HEK293 (cell line): ENCODE data around the gene PAXX.

ENCODE experiments used
- BCL11A ChIP-seq: fragments of 450-650 bp; formaldehyde crosslinking; IDR thresholded peaks from 2 replicates; pipeline ENCODE4 v1.5.1; 2016; ENCODE audit warnings: low read depth, missing biosample characterization, missing genetic modification characterization
- BCL11B ChIP-seq: fragments of 450-650 bp; formaldehyde crosslinking; IDR thresholded peaks from 2 replicates; pipeline ENCODE4 v1.5.1; 2016; ENCODE audit warnings: low read depth, missing biosample characterization, missing genetic modification characterization
- CTCF ChIP-seq: fragments of 450-650 bp; formaldehyde crosslinking; IDR thresholded peaks from 2 replicates; pipeline ENCODE4 v1.5.1; 2016; ENCODE audit warnings: missing biosample characterization, missing genetic modification characterization
- FEZF1 ChIP-seq: fragments of 450-650 bp; formaldehyde crosslinking; IDR thresholded peaks from 2 replicates; pipeline ENCODE4 v1.5.1; 2016; ENCODE audit warnings: missing biosample characterization, missing genetic modification characterization
- GLIS1 ChIP-seq: fragments of 450-650 bp; formaldehyde crosslinking; IDR thresholded peaks from 2 replicates; pipeline ENCODE4 v1.5.1; 2016; ENCODE audit warnings: missing biosample characterization, missing genetic modification characterization
- KLF10 ChIP-seq: fragments of 450-650 bp; IDR thresholded peaks from 2 replicates; pipeline ENCODE4 v1.5.1; 2018; ENCODE audit warnings: missing biosample characterization, mild to moderate bottlenecking, missing genetic modification characterization
- KLF7 ChIP-seq: fragments of 450-650 bp; formaldehyde crosslinking; IDR thresholded peaks from 2 replicates; pipeline ENCODE4 v1.5.1; 2016; ENCODE audit warnings: missing biosample characterization, missing genetic modification characterization, borderline replicate concordance
- KLF8 ChIP-seq: fragments of 450-650 bp; formaldehyde crosslinking; IDR thresholded peaks from 2 replicates; pipeline ENCODE4 v1.5.1; 2016; ENCODE audit warnings: missing biosample characterization, missing genetic modification characterization
- KLF9 ChIP-seq: fragments of 450-650 bp; formaldehyde crosslinking; IDR thresholded peaks from 2 replicates; pipeline ENCODE4 v1.5.1; 2016; ENCODE audit warnings: missing biosample characterization, missing genetic modification characterization, low read depth
- OSR2 ChIP-seq: fragments of 450-650 bp; formaldehyde crosslinking; IDR thresholded peaks from 2 replicates; pipeline ENCODE4 v1.5.1; 2016; ENCODE audit warnings: missing biosample characterization, missing genetic modification characterization
- OVOL3 ChIP-seq: fragments of 450-650 bp; formaldehyde crosslinking; IDR thresholded peaks from 2 replicates; pipeline ENCODE4 v1.5.1; 2016; ENCODE audit warnings: missing biosample characterization, missing genetic modification characterization
- PRDM1 ChIP-seq: fragments of 450-650 bp; formaldehyde crosslinking; IDR thresholded peaks from 2 replicates; pipeline ENCODE4; 2016; ENCODE audit warnings: missing biosample characterization, missing genetic modification characterization
- PRDM10 ChIP-seq: fragments of 450-650 bp; formaldehyde crosslinking; IDR thresholded peaks from 2 replicates; pipeline ENCODE4 v1.5.1; 2016; ENCODE audit warnings: missing biosample characterization, missing genetic modification characterization
- SP2 ChIP-seq: fragments of 450-650 bp; formaldehyde crosslinking; IDR thresholded peaks from 2 replicates; pipeline ENCODE4 v1.5.1; 2016; ENCODE audit warnings: missing biosample characterization, missing genetic modification characterization
- SP3 ChIP-seq: fragments of 450-650 bp; formaldehyde crosslinking; IDR thresholded peaks from 2 replicates; pipeline ENCODE4 v1.5.1; 2016; ENCODE audit warnings: missing biosample characterization, missing genetic modification characterization
- YY2 ChIP-seq: fragments of 450-650 bp; formaldehyde crosslinking; IDR thresholded peaks from 2 replicates; pipeline ENCODE4 v1.5.1; 2016; ENCODE audit warnings: missing biosample characterization, missing genetic modification characterization
- ZBTB20 ChIP-seq: fragments of 450-650 bp; formaldehyde crosslinking; IDR thresholded peaks from 2 replicates; pipeline ENCODE4 v1.5.1; 2016; ENCODE audit warnings: missing biosample characterization, missing genetic modification characterization
- ZNF214 ChIP-seq: fragments of 450-650 bp; formaldehyde crosslinking; IDR thresholded peaks from 2 replicates; pipeline ENCODE4 v1.5.1; 2017; ENCODE audit warnings: missing biosample characterization, mild to moderate bottlenecking, missing genetic modification characterization, borderline replicate concordance
- ZNF335 ChIP-seq: fragments of 450-650 bp; formaldehyde crosslinking; conservative IDR thresholded peaks from 2 replicates; pipeline ENCODE4 v1.5.1; 2016; ENCODE audit warnings: missing biosample characterization, missing genetic modification characterization
- ZNF341 ChIP-seq: fragments of 450-650 bp; formaldehyde crosslinking; IDR thresholded peaks from 2 replicates; pipeline ENCODE4; 2016; ENCODE audit warnings: low read depth, missing biosample characterization, missing genetic modification characterization
- ZNF398 ChIP-seq: fragments of 450-650 bp; formaldehyde crosslinking; IDR thresholded peaks from 2 replicates; pipeline ENCODE4 v1.5.1; 2017; ENCODE audit warnings: missing biosample characterization, missing genetic modification characterization
- ZNF530 ChIP-seq: fragments of 450-650 bp; formaldehyde crosslinking; IDR thresholded peaks from 2 replicates; pipeline ENCODE4 v1.5.1; 2016; ENCODE audit warnings: low read depth, missing biosample characterization, missing genetic modification characterization
- ZNF544 ChIP-seq: fragments of 450-650 bp; formaldehyde crosslinking; IDR thresholded peaks from 2 replicates; pipeline ENCODE4 v1.5.0; 2017; ENCODE audit warnings: missing biosample characterization, missing genetic modification characterization
- ZNF555 ChIP-seq: fragments of 450-650 bp; formaldehyde crosslinking; conservative IDR thresholded peaks from 2 replicates; pipeline ENCODE4 v1.5.1; 2017; ENCODE audit warnings: missing biosample characterization, mild to moderate bottlenecking, missing genetic modification characterization, inconsistent platforms
- ZNF561 ChIP-seq: fragments of 450-650 bp; IDR thresholded peaks from 2 replicates; pipeline ENCODE4 v1.5.1; 2018; ENCODE audit warnings: missing biosample characterization, missing genetic modification characterization, borderline replicate concordance
- ZNF596 ChIP-seq: fragments of 450-650 bp; IDR thresholded peaks from 2 replicates; pipeline ENCODE4 v1.5.0; 2018; ENCODE audit warnings: missing biosample characterization, mild to moderate bottlenecking, missing genetic modification characterization, moderate library complexity
- ZNF692 ChIP-seq: fragments of 450-650 bp; formaldehyde crosslinking; IDR thresholded peaks from 2 replicates; pipeline ENCODE4 v1.5.1; 2016; ENCODE audit warnings: missing biosample characterization, missing genetic modification characterization
- ZNF843 ChIP-seq: fragments of 450-650 bp; formaldehyde crosslinking; IDR thresholded peaks from 2 replicates; pipeline ENCODE4 v1.5.1; 2016; ENCODE audit warnings: missing biosample characterization, missing genetic modification characterization
- ZXDB ChIP-seq: fragments of 450-650 bp; formaldehyde crosslinking; IDR thresholded peaks from 2 replicates; pipeline ENCODE4 v1.5.1; 2016; ENCODE audit warnings: missing biosample characterization, missing genetic modification characterization
- TF ChIP-seq, protein P1 (sequence below): fragments of 450-650 bp; formaldehyde crosslinking; IDR thresholded peaks from 2 replicates; pipeline ENCODE4 v1.5.1; 2016; ENCODE audit warnings: missing biosample characterization, missing genetic modification characterization

PAXX gene

DNA sequence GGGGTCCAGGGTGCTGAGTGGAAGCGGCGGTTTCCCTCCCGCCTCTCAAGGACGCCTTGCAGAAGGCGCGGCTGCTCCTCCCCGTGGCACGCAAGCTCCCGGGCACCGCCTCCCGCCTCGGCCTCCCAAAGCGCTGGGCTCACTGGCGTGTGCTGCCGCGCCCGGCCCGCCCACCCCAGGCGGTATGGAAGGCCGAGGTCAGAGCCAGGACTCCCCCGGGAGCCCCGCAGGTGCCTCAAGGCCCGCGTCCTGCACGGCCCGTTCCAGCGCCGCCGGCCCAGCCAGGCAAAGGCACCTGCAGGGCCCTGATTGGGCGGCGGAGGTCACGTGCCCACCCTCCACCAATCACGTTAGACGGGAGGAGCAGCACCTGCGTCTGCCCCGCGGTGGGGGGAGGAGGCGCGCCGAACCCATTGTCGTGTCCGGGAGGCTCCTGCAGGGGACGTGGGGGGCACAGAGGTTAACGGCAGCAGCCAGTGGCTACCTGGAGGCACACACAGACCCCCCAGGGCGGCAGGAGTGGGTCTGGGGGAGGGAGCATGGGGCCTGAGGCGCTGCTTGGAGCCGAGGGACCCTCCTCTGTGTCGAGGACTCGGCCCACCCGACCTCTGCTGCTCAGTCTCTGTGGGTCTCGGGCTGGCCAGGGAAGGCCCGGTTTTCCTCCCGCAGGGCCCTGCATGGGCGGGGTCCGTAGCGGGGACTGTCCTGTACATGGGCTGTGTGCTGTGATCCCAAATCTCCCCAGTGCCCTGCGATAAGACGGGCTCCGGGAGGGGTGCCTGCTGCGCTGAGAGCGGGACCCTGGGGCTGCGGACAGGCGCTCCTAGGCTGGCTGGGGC lies 42.2 kb upstream of the PAXX start (continued):
- TF ChIP-seq PRDM10 (peak; percentile 86), BCL11B (tag by site-specific recombination) (peak; percentile 70; the same call in 1 of the 2 replicates), BCL11A (tag by site-specific recombination) (peak; percentile 34; the same call in 1 of the 2 replicates), SP3 (peak; percentile 77), OVOL3 (tag by site-specific recombination) (0 out of 2 replicates have a peak, but pooled peaks have one; percentile 43), ZNF335 (peak; percentile 58; the same call in 1 of the 2 replicates), PRDM1 (tag by site-specific recombination) (no peak), FEZF1 (tag by site-specific recombination) (0 out of 2 replicates have a peak, but pooled peaks have one; percentile 12), GLIS1 (peak; percentile 99), ZNF692 (tag by site-specific recombination) (peak; percentile 67), KLF10 (tag by site-specific recombination) (peak; percentile 44; the same call in 1 of the 2 replicates), ZXDB (peak; percentile 61; the same call in 1 of the 2 replicates), ZNF843 (tag by site-specific recombination) (peak; percentile 24; the same call in 1 of the 2 replicates), ZNF561 (tag by site-specific recombination) (peak; percentile 76; the same call in 1 of the 2 replicates), KLF7 (tag by site-specific recombination) (no peak; the same call in 1 of the 2 replicates), KLF8 (tag by site-specific recombination) (peak; percentile 82; the same call in 1 of the 2 replicates), YY2 (tag by site-specific recombination) (no peak), CTCF (tag by site-specific recombination) (peak; percentile 86), ZNF214 (tag by site-specific recombination) (no peak), OSR2 (tag by site-specific recombination) (peak; percentile 78), ZNF596 (tag by site-specific recombination) (0 out of 2 replicates have a peak, but pooled peaks have one; percentile 29), ZNF341 (tag by site-specific recombination) (peak; percentile 99), ZNF544 (tag by site-specific recombination) (no peak), ZNF555 (tag by site-specific recombination) (no peak), ZNF530 (no peak), KLF9 (tag by site-specific recombination) (peak; percentile 51), SP2 (tag by site-specific recombination) (peak; percentile 85), ZNF398 (tag by site-specific recombination) (peak; percentile 60), ZBTB20 (tag by site-specific recombination) (peak; percentile 81; the same call in 1 of the 2 replicates)
- TF ChIP-seq, protein P1, sequence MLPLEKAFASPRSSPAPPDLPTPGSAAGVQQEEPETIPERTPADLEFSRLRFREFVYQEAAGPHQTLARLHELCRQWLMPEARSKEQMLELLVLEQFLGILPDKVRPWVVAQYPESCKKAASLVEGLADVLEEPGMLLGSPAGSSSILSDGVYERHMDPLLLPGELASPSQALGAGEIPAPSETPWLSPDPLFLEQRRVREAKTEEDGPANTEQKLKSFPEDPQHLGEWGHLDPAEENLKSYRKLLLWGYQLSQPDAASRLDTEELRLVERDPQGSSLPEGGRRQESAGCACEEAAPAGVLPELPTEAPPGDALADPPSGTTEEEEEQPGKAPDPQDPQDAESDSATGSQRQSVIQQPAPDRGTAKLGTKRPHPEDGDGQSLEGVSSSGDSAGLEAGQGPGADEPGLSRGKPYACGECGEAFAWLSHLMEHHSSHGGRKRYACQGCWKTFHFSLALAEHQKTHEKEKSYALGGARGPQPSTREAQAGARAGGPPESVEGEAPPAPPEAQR (tag by site-specific recombination), result no peak
